LNCaP clone FGC (cell line): ENCODE data around the gene GRIN2A.

ENCODE experiments used
- DNase-seq: peaks from one replicate; pipeline ENCODE4 v3.0.0-alpha.2; 2011; ENCODE audit warnings: low read depth
- H3K4me3 ChIP-seq: 2 replicates; pipeline ENCODE4 v1.5.1; 2011; ENCODE audit warnings: mild to moderate bottlenecking, low read depth, low read length, control low read depth
- CTCF ChIP-seq: IDR thresholded peaks from 2 replicates; pipeline ENCODE4 v1.5.1; 2012; ENCODE audit warnings: mild to moderate bottlenecking; ENCODE audit not compliant: control insufficient read depth, insufficient read depth; ENCODE audit errors: extremely low read depth

The GRIN2A gene

DNA sequence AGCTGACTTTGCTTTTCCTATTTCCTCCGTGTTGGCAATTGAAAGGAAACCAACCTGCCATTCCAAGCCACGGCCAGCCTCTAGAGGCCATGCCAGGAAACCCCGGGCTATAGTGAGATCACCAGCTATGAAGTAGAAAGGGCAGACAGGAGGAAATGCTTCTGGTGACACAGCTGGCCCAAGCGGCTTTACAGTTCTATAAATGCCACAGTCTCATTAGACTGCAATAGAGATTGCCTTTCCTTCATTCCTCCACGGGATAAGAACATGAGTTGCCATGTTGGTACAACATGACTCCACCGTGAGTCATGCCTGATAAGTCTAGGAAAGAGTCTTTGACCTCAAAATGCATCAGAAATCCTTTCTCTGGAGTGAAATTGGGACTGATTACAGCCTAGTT is 384.9 kb downstream of the GRIN2A start:
- no peak for TF ChIP-seq CTCF
- H3K4me3 ChIP-seq: no peak overlapping the region
- no peak for DNase-seq

DNA sequence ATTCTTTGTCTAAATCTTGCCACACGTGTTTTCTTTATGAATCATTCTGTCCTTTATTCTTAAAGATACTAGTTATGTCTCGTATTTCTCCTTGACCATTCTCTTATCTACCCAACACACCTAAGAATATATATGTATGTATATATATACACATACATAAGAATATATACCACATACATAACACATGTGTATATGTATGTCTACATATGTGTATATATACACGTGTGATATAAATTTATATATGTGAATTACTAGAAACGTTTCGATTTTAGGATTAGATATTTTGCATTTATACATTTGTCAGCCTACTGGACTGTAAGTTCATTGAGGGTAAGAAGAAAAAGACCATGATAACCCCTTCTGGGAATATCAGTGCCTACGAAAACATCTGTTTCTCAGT is 388.6 kb downstream of the GRIN2A start:
- DNase-seq: no peak
- TF ChIP-seq CTCF: no peak
- no peak overlapping the region for H3K4me3 ChIP-seq

GRCh38 chr16:9791556-9791955 is 390.7 kb downstream of the GRIN2A start:
- TF ChIP-seq CTCF: no peak
- no peak for DNase-seq
- H3K4me3 ChIP-seq: no peak overlapping the region

DNA sequence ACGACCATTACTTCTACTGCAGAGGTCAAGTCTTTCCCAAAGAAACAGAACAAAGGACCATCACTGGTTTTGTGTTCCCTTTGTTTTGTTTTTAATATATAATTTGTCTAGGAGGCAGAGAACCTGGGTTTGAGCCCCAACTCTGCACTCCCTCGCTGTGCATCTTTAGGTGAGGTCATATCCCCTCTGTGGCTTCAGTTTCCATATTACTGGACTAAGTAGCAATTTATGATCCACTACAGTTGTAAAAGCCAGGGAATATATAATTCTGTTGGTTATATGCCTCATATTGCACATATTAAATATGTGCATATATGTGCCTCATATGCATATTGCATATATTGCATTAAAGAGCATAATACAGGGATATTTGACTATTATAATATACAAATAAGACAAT is 392.0 kb downstream of the GRIN2A start:
- DNase-seq: no peak
- H3K4me3 ChIP-seq: no peak overlapping the region
- no peak for TF ChIP-seq CTCF

GRCh38 chr16:9787717-9788116 is 394.5 kb downstream of the GRIN2A start:
- no peak for TF ChIP-seq CTCF
- DNase-seq: no peak
- H3K4me3 ChIP-seq: no peak overlapping the region

- no peak overlapping the region for H3K4me3 ChIP-seq
- DNase-seq: no peak
- TF ChIP-seq CTCF: no peak
These were observed 401.4 kb downstream of the GRIN2A start for GRCh38 chr16:9780831-9781230.

- no peak for TF ChIP-seq CTCF
- DNase-seq: no peak
- H3K4me3 ChIP-seq: no peak overlapping the region
These were observed 403.4 kb downstream of the GRIN2A start for GRCh38 chr16:9778849-9779248.
